Skeletal muscle cell (primary cell): ENCODE measurements around the gene ANAPC4.
A peak's percentile ranks its signal among the peaks of the same experiment; 100 is the strongest.
"Not testable (repeated sequence)": the region's sequence is repeated elsewhere in the genome, so short reads cannot be mapped to it uniquely, and the experiment has no call there.

Source experiments
- DNase-seq: peaks from one replicate; pipeline ENCODE4 v3.0.0-alpha.2; 2010; ENCODE audit warnings: low read depth
- H3K4me3 ChIP-seq: 2 replicates; pipeline ENCODE4 v1.5.1; 2011; ENCODE audit warnings: low read depth, mild to moderate bottlenecking, control low read depth, low read length, moderate library complexity

ANAPC4 gene

DNA sequence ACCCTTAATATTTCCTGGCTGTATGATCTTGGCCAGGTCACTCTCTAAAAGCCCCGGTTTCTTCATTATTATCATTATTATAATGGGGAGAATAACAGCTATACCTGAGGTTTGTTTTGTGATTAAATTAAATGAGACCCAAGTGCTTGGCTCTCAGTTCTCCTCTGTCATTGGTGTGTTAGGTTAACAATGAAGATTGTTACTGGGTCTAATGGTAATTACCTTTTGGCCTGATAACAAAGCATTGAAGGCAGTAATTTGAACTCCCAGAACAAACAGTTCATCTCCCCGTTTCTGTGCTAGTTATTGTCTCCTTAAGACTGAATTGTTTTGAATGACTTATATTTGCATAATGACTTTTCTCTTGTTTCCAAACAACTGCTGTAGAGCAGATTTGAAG lies 6.8 kb upstream of the ANAPC4 start:
- no peak for DNase-seq
- H3K4me3 ChIP-seq, result no peak overlapping the region

DNA sequence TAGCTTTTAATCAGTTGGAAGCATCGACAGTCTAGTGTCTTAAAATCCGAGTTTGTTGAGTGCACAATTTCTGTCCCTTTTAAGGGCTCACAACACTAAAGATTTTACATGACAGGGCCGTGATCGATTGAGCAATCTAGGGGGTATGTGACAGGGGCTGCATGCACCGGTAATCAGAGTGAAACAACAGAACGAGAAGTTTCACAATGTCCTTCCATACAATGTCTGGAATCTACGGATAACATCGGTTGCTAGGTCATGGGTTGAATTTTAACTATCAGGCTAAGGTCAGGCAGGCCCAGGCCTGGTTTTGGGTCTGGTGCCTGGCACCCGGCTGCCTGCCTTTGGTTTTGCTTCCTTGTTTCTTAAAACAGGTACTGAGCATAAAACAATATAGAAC lies 4.5 kb upstream of the ANAPC4 start:
- H3K4me3 ChIP-seq, DNase-seq: not testable (repeated sequence)

DNA sequence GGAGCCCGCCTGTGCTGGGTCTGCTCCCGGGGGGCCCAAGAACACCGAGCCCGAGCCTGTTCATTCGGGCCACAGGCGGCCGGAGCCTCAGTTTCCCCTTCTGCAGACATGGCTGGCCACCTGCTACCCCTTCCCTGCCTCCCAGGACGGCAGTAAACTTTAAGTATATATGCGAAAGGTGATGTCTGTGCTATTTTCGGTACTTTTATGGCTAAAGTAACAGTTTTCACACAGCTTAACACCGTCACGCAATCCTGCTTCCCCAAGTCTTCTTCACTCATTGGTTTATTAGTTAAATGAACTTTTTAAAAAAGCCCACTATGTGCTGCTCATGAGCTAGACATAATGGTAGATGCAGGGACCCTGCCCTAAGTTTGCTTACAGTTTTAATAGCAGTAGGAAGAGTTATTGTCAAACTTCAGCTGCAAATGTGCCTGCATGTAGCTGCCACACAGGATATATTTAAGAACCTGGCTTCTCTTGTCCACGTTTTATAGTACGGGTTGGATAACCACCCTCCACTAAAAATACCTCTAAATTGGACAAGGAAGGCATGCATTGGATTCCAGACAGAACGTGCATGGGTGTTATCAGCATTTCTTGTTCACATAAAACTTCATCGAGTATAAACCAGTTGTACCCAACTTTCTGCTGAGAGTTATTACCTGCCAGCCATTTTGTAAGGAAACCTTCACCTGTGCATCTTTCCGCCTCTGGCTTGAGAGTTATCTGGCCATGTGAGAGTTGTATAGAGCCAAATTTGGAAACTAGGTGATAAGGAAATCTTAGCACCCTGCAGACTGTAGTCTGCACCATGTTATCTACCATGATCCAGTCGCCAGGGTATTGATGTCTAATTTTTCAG lies 741 bp downstream of the ANAPC4 start:
- H3K4me3 ChIP-seq, result peak overlapping the region; percentile 92
- no peak for DNase-seq

DNA sequence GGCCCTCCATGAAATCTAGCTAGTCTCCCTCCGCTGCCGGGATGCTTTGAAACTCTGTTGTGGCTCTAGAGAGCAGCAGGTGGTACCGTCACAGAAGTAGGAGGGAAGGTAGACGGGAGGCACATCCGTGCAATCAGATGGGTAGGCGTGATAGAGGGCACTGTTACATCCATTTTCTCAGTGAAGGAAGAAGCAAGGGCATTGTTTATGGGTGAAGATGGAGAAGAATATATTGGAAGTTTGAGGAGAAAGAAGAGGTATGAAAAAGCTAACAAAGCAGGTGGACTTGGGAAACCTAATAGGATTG lies 1.3 kb downstream of the ANAPC4 start:
- DNase-seq, result no peak
- H3K4me3 ChIP-seq, result peak overlapping the region; percentile 92

DNA sequence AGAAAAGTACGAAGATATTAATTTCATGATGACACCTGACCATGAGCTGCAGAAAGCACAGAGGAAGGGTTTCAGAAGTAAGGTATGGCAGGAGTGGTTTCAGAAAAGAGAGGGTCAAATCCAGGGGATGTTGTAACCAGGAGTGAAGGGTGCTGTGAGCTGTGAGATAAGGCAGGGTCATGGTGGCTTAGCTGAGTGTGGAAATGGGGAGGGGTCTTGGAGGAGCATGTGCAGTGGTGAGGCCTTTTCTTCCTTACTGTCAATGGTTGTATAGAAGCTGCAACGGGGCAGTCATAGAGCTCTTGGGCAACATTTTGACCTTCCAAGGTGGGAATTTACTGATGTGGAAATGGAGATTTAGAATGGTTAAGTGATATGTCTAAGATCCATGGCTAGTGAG lies 2.5 kb downstream of the ANAPC4 start:
- no peak for DNase-seq
- H3K4me3 ChIP-seq, result no peak overlapping the region

DNA sequence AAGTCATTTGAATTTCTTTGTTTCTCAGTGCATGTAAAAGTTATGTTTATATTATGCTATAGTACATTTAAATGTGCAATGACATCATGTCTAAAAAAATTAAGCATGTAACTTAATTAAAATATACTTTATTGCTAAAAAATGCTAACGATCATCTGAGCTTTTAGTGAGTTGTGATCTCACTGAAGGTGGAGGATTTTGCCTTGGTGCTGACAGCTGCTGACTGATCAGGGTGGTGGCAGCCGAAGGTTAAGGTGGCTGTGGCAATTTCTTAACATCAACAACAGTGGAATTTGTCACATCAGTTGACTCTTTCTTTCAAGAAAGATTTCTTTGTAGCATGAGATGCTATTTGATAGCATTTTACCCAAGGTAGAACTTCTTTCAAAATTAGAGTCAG lies 6.6 kb downstream of the ANAPC4 start:
- DNase-seq, result no peak
- H3K4me3 ChIP-seq, result no peak overlapping the region

DNA sequence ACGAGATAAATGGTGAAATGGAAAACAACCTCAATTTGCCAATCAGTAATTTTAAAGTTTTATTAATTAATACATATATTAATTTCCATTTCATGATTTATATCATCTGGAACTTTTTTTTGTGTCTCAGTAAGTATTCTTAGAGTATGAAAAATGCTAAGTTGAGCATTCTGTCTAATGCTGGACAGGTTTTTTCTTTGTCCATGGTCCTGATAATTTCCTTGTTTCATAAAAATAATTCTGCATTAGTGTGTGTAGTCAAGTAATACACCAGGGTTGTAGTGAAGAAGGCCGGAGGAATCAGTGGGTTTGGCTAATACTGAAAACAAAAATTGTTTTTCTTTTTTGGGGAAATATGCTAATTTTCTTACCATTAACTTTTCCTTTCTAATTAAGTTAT lies 9.9 kb downstream of the ANAPC4 start:
- H3K4me3 ChIP-seq, result no peak overlapping the region
- no peak for DNase-seq

DNA sequence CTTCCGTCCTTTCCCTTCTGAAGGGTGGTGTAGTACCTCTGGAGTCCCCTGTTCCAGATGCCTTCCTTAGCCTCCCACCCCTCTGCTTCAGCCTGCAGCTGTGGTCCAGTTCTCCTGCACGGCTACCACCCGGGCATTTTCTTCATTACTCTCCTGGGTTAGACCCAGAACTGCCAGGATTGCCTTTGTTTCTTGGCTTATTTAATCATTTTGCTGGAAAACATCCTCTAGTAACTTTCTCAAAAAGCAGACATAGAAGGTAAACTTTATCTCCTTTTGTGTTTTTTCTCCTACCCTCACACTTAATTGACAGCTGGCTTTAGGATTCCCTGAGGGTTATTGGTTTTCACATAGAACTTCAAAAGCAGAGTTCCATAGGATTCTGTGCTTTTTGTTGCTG lies 20.2 kb downstream of the ANAPC4 start:
- H3K4me3 ChIP-seq, result no peak overlapping the region

DNA sequence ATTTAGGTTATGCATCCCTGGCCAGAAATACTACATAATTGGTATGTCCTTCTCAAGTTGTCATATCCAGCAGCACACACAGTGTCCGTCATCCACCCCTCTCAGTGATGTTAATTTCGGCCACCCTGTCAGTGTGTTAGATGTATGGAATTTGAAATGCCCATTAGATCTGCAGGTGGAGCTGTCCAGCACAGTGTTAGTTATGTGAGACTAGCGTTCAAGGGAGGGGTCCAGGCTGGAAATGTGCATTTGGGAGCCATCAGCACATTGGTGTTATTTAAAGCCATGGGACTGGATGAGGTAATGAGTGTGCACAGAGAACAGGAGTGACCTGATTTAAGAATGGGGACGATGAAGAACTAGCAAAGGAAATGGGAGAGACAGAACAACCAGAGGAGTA lies 22.4 kb downstream of the ANAPC4 start:
- DNase-seq, result no peak
- H3K4me3 ChIP-seq, result no peak overlapping the region

More for the DNA sequence above, 20.2 kb downstream of the ANAPC4 start:
- DNase-seq, result no peak

DNA sequence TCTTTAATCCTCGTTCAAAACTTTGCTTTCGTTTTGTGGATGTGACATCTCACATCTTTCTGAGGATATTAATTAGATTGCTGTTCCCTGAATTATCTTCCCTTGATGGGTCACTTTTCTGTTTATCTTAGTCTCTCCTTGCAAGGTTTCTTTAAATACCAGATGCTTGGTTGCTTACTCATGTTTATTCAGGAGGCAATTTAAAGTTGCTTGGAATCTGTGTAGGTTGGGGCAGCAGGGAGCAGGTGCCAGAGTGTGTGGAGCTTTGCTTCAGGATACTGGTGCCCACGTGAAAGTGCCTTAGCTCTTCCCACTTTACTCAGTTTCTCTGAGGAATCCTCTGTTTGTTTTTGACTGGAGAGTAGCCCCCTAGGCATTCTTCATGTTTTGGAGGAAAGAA lies 24.0 kb downstream of the ANAPC4 start:
- DNase-seq, result no peak
- H3K4me3 ChIP-seq, result no peak overlapping the region

DNA sequence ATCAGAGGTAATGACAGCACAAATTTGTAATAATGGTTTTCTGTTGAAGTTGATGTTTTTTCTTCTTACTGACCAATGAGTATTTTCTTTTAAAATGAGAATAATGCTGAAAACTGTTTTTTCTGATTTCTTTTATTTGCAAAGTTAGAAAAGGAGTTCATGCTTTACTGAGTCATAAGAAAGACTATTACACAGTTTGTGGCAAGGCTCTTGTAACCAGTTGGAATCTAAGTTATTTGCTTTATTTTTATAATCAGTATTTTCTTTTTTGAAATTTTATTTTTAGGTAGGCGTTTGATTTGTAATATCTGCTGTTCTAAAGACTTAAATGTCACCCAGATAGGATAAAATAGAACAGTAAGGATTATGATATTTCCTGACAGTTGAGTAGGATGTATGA lies 25.5 kb downstream of the ANAPC4 start:
- H3K4me3 ChIP-seq, result no peak overlapping the region
- no peak for DNase-seq

DNA sequence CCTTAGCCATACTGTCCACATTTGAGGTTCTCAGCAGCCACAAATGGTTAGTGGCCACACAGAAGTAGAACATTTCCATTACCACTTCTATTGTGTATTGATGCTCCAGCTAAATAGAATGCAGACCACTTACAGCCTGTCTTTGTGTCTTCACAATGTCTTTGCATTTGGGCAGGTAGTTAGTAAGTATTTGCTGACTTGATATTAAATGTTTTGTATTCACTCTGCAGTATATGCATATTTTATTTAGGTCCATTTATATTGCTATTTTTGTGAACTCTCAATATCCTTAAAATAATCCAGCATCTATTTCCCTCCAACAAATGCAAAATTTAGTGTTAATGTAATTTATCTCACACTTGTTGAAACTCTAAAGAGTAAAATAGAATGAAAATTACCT lies 26.6 kb downstream of the ANAPC4 start:
- no peak overlapping the region for H3K4me3 ChIP-seq
- no peak for DNase-seq

DNA sequence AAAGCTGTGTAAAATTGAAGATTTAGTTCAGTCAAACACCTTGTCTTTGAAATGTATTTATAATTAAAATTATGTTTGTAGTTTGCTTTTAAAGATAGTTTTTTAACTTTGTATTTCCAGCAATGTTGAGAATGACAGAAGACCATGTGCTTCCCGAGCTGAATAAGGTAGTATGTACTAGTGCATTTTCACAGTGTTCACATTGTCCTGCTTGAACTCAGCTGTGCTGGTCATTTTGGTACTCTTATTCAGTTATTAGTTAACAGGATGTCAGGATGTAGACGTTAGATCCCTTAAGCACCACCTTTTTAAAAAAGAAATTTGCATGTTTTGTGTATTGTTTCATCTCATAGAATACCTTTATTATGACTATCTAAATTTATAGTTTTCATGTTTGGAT lies 28.4 kb downstream of the ANAPC4 start:
- DNase-seq, result no peak
- H3K4me3 ChIP-seq, result no peak overlapping the region

DNA sequence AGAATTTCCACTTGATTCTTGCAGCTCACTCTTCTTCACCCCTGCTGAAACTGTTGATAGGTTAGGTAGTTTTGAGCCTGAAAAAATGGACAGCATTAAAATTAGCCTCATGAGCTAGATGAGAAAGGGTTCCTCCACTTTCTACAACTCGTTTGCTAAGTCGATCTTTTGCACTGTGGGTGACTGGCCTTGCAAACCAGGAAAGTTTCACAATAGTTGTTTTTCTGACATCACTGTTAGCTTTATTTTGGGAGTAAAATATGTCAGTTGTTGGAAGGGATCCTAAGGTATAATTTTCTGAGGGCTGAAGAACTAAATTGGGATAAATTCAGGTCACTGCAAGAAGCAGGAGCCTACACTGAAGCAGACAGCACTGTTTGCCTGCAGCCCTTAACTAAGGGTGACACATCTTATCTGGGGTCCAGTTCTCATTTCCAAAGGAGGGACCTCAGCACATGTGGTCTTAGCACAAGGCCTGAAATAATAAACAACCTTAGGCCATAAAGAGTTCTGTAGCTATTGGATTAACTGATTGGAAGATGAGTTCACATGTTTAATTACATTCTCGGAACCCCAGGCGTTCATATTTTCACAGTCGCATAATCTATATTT lies 29.1 kb downstream of the ANAPC4 start:
- no peak overlapping the region for H3K4me3 ChIP-seq
- DNase-seq, result no peak

DNA sequence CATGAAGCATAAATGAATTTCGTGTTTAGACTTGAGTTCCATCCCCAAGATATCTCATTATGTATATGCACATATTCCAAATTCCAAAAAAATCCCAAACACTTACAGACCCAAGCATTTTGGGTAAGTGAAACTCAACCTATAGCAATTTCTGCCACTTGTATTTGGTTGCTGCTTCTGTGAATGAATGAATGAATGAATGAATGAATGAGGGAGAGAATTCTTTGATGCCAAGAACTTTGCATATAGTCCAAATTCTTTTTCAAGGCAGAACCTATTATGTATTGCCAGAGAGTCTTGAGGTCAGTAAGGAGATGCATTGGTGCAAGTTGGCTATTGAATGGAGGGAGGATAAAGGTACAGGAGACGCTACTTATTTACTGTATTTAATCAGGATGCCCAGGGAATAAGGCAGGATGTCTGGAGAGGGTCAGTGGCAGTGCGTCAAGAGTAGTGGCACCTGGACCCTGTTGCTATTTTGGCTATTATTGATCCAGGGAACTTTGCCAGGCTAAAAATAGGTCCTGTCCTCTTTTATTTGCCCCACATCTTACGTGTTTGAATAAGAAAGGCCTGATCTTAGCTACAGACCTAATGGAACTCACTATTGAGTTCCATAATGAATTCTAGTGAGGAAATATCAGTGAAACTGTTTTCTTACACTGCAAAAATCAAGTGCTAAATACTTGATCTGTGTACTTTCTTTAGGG lies 33.9 kb downstream of the ANAPC4 start:
- DNase-seq, result no peak
- H3K4me3 ChIP-seq, result no peak overlapping the region

DNA sequence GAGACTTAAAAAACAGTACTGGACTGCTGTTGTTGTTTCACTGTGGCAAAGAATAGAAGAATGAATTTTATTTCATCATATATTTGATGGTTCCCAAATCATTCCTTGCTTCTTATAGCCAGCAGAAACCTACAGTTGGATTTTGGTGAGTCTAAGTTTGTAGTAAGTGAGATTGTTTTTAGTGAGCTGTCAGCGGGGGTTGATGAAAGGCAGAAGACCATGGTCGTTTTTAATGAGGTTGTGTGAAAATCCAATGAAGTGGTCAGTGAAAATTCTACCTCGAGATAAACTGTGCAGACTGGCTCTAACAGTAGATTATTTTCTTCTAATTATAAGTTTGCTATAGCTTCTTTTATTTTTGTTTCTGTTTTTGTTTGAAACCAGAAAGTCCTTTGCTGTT lies 36.2 kb downstream of the ANAPC4 start:
- DNase-seq, result no peak
- no peak overlapping the region for H3K4me3 ChIP-seq

DNA sequence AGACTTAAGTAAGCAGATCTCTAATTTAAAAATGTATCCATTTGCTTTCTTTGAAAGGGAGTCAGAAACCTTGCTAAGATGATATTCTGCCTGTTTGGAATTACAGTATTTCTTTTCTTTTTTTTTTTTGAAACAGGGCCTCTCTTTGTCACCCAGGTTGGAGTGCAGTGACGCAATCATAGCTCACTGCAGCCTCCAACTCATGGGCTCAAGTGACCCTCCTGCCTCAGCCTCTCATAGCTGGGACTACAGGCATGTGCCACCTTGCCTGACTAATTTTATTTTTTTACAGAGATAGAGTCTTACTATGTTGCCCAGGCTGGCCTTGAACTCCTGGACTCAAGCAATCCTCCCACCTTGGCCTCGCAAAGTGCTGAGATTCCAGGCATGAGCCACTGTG lies 40.0 kb downstream of the ANAPC4 start:
- no peak overlapping the region for H3K4me3 ChIP-seq
- DNase-seq, result no peak

DNA sequence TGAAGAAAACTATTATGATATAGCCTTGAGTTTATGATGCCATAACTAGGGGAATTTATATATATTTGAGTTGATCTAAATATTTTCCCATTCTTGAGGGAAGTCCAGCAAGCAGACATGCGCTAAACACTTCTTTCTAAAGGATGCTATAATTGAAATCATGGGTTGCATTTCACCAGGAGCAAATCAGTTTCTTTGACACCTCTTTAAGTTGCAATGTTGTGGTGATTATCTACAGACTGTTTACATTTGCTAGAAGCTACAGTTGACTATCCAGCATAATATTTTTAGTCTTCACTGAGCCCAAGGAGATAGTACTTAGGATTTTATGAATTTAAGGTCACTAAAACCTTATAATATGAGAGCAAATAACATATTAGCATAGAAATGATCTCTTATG lies 43.9 kb downstream of the ANAPC4 start:
- no peak for DNase-seq
- no peak overlapping the region for H3K4me3 ChIP-seq

DNA sequence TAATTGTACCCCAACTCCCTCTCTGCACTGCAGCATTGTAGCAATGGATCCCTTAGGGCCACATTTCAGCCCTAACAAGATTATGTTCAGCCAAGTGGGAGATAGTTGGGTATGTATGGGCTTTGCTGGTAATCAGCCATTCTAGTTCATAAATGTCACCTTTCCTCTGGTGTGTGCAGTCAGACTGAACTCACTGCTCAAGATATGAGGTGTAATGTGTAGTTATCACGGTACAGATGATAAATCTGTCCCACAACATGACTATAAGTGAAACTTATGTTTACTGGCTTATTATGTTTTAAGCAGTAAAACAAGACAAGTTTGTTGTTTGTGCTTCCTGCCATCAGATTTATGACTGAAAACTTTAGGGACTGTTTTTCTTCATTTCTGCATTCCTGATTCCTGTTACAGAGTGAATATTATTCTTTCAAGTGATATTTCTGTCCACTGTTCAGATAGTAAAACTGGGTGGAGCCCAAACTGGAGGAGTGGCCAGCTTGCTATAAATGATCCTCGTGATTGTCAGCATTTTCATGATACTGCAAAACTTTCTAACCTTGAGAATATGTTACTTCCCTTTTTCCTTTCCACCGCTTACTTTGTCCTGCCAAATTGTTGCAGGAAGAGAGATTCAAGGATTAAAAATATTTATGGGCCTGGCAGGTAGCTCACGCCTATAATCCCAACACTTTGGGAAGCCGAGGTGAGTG lies 44.9 kb downstream of the ANAPC4 start:
- no peak for DNase-seq
- no peak overlapping the region for H3K4me3 ChIP-seq

DNA sequence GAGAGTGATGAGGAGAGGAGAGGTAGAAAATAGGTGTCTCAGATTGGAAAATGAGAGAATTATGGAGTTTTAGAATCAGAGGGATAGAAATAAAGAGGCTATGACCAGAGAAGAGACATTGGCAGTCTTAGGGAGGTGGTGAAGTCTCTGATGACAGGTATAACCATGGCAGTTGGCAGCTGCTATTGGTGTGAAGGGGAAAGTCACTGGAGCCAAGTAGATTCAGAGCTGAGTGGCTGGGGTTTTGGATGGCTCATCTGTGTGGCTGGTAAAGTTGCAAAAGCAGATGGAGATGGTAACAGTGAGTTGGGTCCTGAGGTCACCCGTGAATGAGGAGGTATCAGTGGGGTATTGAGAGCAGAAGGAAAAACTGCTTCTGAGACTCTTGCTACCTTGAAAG lies 46.5 kb downstream of the ANAPC4 start:
- H3K4me3 ChIP-seq, result no peak overlapping the region
- DNase-seq, result no peak
